ENCODE measurements around the gene HNRNPH1.

DNA sequence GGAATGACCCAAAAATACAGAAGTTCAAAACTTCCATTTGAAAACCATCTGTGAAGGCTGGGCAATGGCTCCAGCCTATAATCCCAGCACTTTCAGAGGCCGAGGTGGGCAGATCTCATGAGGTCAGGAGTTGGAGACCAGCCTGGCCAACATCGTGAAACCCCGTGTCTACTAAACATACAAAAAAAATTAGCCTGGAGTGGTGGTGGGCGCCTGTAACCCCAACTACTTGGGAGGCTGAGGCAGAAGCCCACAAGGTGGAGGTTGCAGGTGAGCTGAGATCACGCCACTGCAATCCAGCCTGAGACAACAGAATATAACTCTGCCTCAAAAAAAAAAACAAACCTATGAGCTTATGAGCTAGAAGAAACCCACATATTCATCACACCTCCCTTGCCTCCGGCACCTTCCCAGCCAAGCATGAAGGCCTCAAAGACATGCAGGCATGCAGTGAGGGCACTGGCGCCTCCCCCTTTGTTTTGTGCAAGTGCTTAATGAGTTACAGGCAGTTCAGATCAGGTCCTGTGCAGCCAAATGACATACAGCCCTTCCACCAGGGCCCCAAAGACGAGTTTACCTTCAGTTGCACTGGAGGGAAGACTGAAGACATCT lies 9.9 kb downstream of the HNRNPH1 start:
- TF ChIP-seq, protein P1, sequence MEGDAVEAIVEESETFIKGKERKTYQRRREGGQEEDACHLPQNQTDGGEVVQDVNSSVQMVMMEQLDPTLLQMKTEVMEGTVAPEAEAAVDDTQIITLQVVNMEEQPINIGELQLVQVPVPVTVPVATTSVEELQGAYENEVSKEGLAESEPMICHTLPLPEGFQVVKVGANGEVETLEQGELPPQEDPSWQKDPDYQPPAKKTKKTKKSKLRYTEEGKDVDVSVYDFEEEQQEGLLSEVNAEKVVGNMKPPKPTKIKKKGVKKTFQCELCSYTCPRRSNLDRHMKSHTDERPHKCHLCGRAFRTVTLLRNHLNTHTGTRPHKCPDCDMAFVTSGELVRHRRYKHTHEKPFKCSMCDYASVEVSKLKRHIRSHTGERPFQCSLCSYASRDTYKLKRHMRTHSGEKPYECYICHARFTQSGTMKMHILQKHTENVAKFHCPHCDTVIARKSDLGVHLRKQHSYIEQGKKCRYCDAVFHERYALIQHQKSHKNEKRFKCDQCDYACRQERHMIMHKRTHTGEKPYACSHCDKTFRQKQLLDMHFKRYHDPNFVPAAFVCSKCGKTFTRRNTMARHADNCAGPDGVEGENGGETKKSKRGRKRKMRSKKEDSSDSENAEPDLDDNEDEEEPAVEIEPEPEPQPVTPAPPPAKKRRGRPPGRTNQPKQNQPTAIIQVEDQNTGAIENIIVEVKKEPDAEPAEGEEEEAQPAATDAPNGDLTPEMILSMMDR (IDR thresholded peaks at IDR 0.05; ENCODE audit: low read length): no peak
- TF ChIP-seq EZH2 (IDR thresholded peaks at IDR 0.05; ENCODE audit: borderline replicate concordance, low read length): no peak

Measured in OCI-LY1 (cell line).